Stimulated activated CD4-positive, alpha-beta T cell treated with anti-CD3 and anti-CD28 coated beads, Interleukin-2, amount 100 ng/mL, for 4 hours (primary cell): ENCODE measurements around the gene NSD2.

Experiments
- DNase-seq: peaks from one replicate; pipeline ENCODE4 v3.0.0-alpha.2; 2020; ENCODE audit warnings: low read depth

The NSD2 gene

DNA sequence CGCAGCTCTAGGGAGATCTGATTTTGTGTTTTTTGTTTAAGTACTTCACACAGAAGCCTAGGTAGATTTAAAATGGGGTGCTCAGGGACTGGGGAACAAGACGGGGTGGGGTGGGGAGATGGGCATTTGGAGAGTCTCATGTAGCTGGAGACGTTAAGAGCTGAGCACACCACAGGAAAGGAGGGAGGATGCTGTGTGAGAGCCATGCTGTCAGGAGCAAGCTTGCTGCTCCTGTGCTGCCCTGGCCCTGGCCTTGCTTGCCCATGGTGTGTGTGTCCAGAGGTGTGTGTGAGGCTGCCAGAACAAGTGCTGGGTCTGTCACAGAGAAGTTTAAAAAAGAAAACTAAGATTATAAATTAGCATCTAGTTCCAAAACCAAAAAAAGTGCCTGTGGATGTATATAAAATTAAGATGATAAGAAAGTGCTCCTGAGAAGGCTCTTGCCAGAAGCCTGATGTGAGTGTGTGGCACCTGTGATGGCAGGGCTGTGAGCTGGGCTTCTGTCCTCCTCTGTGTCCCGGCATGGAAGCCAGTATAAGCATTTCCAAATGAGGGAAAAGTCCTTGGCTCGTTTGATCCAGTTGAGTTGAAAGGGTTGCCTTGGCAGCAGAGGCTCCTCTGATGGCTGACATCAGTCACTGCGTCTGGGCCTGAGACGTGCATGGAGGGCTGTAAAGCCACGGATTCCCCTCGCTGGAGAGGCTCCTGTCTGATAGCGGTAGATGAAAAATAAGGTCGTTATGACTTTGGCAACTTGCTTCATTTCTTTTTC is 74.1 kb downstream of the NSD2 start:
- no peak for DNase-seq

DNA sequence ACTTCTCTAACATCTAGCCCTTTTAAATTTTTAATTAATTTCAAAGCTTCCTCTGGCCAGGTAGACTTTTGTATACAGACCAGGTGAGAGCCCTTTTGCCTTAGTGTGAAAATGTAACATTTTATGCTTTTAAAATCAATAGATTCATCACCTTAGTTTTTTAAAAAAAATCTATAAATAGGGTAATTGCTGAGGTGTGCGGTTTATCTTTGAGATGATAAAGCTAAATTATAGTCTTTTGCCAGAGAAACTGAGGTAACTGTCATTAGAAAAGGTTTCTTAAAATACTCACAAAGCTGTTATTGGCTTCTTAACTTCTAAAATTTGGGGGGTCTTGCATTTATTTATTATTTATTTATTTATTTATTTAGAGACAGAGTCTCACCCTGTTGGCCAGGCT is 74.7 kb downstream of the NSD2 start:
- no peak for DNase-seq

DNA sequence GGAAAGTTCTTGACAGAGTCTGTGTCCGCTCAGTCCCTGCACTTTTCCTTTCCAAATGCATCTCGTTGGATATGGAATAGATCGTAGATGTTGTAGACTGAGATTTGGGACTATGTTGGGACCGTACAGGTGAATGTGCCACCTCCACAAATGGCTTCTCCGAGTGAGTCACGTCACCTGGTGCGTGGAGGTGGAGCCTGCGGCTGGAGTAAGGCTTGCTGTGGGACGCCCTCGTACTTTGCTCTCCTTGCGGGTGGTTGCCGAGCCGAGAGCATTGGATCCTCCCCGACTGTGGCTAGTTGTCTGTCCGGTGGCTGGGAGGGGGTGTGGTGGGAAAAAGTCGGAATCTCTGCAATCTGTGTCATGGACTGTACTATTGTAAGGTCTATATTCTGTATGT is 77.0 kb downstream of the NSD2 start:
- no peak for DNase-seq

GRCh38 chr4:1948892-1949436 is 77.8 kb downstream of the NSD2 start:
- no peak for DNase-seq

GRCh38 chr4:1950369-1950768 is 79.2 kb downstream of the NSD2 start:
- no peak for DNase-seq

- no peak for DNase-seq
Measured at GRCh38 chr4:1952058-1952700, 81.0 kb downstream of the NSD2 start.

GRCh38 chr4:1952719-1953118 is 81.5 kb downstream of the NSD2 start:
- no peak for DNase-seq

GRCh38 chr4:1953335-1953734 is 82.1 kb downstream of the NSD2 start:
- DNase-seq: no peak

DNA sequence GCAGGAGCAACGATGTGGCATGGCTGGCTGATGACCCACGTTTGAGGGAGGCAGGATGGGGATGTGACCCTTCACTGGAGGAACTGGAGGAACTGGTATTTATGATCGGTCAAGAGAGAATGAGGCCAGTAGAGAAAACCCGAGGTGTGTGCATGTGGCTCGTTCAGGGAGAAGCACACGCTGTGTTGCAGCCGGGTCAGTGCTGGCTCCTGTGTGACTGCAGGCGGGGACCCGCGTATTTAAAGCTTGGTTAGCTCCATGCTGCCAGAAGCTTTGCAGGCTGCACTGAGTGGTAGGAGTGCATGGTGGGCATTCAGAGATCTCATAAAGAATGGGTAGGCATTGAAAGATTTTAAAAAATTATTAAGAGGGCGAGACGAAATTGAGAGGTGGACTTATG is 85.4 kb downstream of the NSD2 start:
- no peak for DNase-seq

DNA sequence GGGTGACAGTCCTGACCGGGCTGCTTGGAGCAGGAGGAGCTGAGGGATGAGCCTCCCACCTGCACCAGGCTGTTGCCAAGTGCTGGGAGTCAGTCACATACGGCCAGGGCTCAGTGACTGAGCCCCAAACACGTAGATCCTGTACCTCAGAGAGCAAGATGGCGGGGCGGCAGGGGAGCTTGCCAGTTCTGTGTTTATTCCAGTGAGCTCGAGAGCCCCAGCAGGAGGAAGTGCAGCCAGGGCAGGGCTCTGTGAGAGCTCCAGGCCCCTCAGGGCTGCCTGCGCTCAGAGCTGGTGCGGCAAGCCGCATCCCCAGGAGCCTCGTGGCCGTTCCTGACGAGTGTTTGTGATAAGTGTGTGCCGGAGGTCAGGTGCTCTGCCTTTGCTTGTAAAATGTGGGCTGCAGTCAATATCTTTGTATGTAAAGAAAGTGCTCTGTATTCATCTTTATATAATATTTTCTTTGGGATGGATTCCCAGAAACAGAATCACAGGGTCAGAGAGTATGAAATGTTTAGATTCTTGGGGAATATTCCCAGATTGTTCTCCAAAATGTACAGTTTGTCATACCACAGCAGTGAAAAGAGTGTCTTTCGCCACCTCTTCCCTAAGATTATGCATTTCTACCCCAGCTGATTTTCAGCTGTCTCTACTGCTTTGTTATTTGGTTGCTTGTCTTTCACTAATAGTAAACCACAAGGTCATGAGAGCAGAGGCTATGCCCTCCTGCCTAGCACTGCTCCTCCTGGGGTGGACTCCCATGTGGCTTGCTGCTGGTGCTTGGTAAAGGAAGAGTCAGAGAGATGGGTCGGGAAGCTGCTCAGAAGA is 87.3 kb downstream of the NSD2 start:
- DNase-seq: no peak

DNA sequence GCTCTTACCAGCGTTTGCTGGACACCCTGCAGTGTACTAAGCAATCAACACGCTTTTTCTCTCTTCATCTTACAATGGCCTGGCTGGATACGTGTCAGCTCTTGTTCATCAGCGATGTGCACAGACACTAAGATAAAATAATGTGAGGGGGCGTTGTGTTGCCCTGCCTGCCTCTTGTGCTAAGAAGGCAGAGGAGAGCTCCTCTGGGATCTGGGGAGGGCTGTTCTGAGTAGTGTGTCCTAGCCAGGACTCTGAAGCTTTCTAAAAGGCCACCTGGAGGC is 87.9 kb downstream of the NSD2 start:
- no peak for DNase-seq

GRCh38 chr4:1960170-1960825 is 89.1 kb downstream of the NSD2 start:
- DNase-seq: no peak

DNA sequence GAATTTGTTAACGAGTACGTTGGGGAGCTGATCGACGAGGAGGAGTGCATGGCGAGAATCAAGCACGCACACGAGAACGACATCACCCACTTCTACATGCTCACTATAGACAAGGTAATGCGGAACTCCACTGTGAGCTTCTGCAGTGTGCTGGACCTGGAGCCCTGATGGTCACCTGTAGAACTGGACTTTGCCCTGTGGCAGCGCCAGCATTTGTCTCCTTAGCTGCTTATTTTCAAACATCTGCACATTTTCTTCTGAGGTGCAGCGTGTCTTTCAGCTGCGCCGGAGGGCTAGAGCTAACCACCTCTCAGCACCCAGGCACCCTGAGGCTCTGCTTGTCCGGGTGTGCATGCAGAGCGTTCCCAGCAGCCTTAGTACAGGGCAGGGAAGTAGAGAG is 89.8 kb downstream of the NSD2 start:
- DNase-seq: no peak

DNA sequence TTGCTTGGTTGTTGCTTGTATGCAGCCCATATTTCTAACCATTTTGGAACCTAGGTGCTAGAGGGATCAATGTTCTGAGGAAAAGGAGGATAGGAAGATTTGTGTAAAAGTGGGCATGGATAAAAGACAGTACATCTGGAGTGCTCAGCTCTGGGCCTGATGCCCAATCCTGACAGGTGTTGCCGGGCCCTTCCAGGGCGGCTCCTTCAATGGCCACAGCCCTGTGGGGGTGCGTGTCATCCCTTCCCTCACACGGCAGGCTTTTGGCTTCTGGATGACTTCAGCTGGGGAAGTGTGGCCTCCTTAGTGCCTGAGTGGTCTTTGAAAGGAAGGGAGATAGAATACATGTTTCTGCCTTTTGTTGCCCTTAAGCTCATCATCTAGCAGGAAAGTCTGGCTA is 90.4 kb downstream of the NSD2 start:
- no peak for DNase-seq

DNA sequence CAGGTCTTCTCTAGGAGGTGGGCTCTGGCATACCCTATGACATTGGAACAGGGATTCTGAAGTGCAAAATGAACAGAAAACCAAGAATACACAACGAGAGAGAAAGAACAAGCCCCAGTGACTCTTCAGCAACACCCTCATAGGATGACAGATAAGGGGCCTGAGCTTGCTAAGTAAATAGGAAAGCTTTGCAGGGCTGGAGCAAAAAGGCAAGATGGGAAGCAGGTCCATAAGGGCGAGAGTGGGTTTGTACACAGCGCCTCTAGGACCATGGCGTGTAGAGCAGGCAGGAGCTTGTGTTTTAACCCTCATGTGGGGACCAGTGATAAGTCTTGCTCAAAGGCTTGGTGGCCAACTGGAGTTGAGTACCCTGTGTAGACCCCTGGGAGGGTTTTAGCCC is 91.8 kb downstream of the NSD2 start:
- DNase-seq: no peak

DNA sequence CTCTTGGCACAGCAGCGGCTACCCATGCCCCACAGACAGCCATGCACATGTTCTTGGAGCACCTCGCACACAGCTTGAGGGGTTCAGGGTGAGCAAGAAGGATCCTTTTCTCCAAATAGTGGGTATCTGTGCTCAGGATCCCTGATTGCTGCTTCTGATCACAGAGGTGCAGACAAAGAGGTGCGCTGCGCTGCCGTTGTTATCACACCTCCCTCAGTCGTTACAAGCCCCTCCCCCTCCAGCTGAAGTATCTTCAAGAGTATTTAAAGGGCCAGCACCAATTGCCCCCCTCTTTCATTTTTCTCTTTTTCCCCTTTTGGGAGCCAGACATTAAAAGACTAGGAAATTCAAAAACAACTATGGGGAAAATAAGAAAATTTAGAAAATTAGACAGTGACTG is 93.2 kb downstream of the NSD2 start:
- DNase-seq: no peak

DNA sequence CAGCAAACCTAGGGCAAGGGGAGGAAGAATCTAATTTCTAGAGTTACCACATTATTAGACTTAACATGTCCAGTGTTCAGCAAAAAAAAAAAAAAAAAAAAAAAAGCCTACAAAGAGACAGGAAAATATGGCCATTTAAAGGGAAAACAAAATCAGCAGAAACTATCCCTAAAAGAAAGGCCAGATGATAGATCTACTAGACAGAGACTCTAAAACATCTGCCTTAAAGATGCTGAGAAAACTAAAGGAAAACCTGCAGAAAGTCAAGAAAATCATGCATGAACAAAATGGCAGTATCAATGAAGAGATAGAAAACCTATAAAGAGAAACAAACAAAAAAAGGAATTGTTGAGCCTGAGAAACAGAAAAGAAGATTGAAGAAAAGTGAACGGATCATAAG is 93.8 kb downstream of the NSD2 start:
- no peak for DNase-seq

DNA sequence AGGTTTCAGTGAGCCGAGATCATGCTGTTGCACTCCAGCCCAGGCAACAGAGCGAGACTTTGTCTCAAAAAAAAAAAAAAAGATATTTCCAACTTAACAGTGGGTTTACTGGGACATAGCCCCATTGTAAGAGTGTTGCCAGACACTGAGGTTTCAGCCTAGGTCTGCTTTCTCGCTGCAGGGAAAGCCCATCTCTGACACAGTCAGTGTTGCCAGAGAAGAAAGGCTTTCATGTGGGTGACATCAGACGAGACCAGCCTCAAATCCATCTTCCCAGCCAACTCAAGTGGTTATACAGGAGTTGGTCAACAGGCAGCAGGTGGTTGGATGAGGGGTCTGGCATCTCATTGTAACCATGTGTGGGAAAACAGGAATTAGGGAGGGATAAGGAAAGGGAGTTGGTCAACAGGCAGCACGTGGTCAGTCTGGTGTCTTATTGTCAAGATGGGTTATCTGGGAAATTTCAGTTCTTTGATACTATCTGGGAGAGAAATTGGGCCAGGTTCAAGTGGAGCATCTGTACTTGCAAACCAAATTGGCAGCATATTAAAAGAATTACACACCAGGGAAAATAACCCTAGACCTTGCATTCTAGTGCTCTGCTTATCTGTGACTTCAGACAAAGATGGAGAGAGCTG is 96.4 kb downstream of the NSD2 start:
- no peak for DNase-seq

DNA sequence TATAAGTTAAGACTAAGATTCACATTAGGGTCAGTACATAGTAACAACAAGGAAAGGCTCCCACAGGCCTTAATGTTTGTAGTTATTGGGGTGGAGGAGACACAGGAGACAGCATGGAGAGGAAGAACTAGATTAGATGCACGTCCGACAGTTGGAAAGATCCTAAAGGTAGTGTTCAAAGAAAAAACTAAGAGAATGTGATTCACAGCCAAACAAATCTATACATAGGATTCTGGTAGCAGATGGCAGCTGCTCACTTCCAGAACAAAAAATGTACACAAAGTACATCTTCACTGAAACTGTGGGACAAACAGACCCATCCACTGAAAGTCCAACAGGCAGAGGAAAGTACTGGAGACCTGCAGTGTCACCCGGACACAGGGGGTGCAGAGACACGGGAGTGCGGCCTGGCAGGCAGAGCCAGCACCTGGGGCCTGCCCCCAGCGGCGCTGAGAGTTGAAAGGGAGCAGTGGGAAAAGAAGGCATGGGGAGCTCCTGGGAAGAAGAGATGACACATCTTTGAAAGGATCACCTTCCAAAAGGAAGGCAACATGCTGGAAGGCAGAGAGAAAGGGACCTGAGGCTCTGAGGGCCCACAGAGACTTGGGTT is 97.6 kb downstream of the NSD2 start:
- DNase-seq: no peak

GRCh38 chr4:1969928-1970723 is 98.9 kb downstream of the NSD2 start:
- no peak for DNase-seq

- no peak for DNase-seq
Measured at GRCh38 chr4:1970926-1971325, 99.7 kb downstream of the NSD2 start.
